Activated B cell treated with CpG ODN at 0.5 μM for 24 hours (primary cell): ENCODE measurements around the gene LOXL1. TPM values are rescaled to one million over a fixed set of nuclear protein-coding genes. Genes with fewer than 3 reads are reported as not detected.

Experiments used
- ATAC-seq: fragments of 200-7000 bp; cut with Tn5 transposase; one replicate; pipeline ENCODE4 v1.10.0; 2021; ENCODE audit warnings: low read depth, mild to moderate bottlenecking, moderate library complexity
- CTCF ChIA-PET: fragments of 350-600 bp; sonication (Branson Sonifier 250); formaldehyde crosslinking; loops from one replicate; lab custom pipeline; 2021; ENCODE audit warnings: antibody characterized with exemption; lab: Charles Lee
- POLR2A ChIA-PET: fragments of 350-600 bp; sonication (Branson Sonifier 250); formaldehyde crosslinking; loops from one replicate; lab custom pipeline; 2021; ENCODE audit warnings: antibody characterized with exemption; lab: Charles Lee
- DNase-seq: peaks from one replicate; pipeline ENCODE4 v3.0.0; 2022
- H3K27ac Mint-ChIP-seq: one replicate; pipeline ENCODE4 v1.8.0; 2020; ENCODE audit warnings: mixed read lengths
- H3K27me3 Mint-ChIP-seq: one replicate; pipeline ENCODE4 v1.8.0; 2021; ENCODE audit warnings: mixed read lengths
- H3K36me3 Mint-ChIP-seq: one replicate; pipeline ENCODE4 v1.8.0; 2021; ENCODE audit warnings: low read depth, mixed read lengths
- H3K4me1 Mint-ChIP-seq: one replicate; pipeline ENCODE4 v1.8.0; 2021; ENCODE audit warnings: mixed read lengths
- H3K4me3 Mint-ChIP-seq: one replicate; pipeline ENCODE4 v1.8.0; 2020; ENCODE audit warnings: mild to moderate bottlenecking, mixed read lengths
- H3K9me3 Mint-ChIP-seq: one replicate; pipeline ENCODE4 v1.8.0; 2020; ENCODE audit warnings: mixed read lengths
- CTCF ChIP-seq: fragments of 200-600 bp; IDR thresholded peaks from one replicate; pipeline ENCODE4 v1.8.0; 2022; ENCODE audit warnings: antibody characterized with exemption, mild to moderate bottlenecking
- intact Hi-C: fragments of 100-400 bp; cut with micrococcal nuclease; formaldehyde crosslinking; loops from one replicate; pipeline ENCODE4 v1.15.1; 2024
- total RNA-seq: library from RNA; stranded (reverse); gene quantifications from 2 replicates; pipeline ENCODE4 v1.2.3, GENCODE V29; 2022

LOXL1 gene
- total RNA-seq, 1 donor from 2014 or later = 1.1 TPM

GRCh38 chr15:73947651-73948050 is 21.4 kb downstream of the LOXL1 start:
- H3K27ac Mint-ChIP-seq = no peak overlapping the region
- no peak overlapping the region for H3K4me3 Mint-ChIP-seq
- ChIA-PET CTCF (no interaction called here), POLR2A (no interaction called here)
- no peaks in the 10 kb centered on the region for H3K36me3 Mint-ChIP-seq
- H3K9me3 Mint-ChIP-seq = no peaks in the 10 kb centered on the region
- intact Hi-C loops = no loop called here
- no peak for TF ChIP-seq CTCF
- H3K27me3 Mint-ChIP-seq = peaks cover 7% of the 10 kb centered on the region
- DNase-seq (no peak), ATAC-seq (no peak)
- peaks cover 13% of the 10 kb centered on the region for H3K4me1 Mint-ChIP-seq

- Mint-ChIP-seq H3K9me3 (no peaks in the 10 kb centered on the region), H3K4me1 (peaks cover 13% of the 10 kb centered on the region), H3K27ac (no peak overlapping the region), H3K4me3 (no peak overlapping the region), H3K27me3 (peaks cover 7% of the 10 kb centered on the region), H3K36me3 (no peaks in the 10 kb centered on the region)
- CTCF ChIA-PET = no interaction called here
- DNase-seq (no peak), ATAC-seq (no peak)
- intact Hi-C loops = no loop called here
- no peak for TF ChIP-seq CTCF
- POLR2A ChIA-PET = no interaction called here
Measured at GRCh38 chr15:73948396-73948795, 22.1 kb downstream of the LOXL1 start.

GRCh38 chr15:73948982-73949381 is 22.7 kb downstream of the LOXL1 start:
- Mint-ChIP-seq H3K9me3 (no peaks in the 10 kb centered on the region), H3K27me3 (peaks cover 7% of the 10 kb centered on the region), H3K36me3 (no peaks in the 10 kb centered on the region), H3K4me1 (peaks cover 13% of the 10 kb centered on the region), H3K4me3 (no peak overlapping the region), H3K27ac (no peak overlapping the region)
- intact Hi-C loops = no loop called here
- DNase-seq (no peak), ATAC-seq (no peak)
- ChIA-PET CTCF (interaction anchor here (2.7 kb wide), 1 partner anchor 23 kb away, joined by 10 read pairs; no protein-coding TSS in a partner anchor), POLR2A (no interaction called here)
- TF ChIP-seq CTCF = no peak

GRCh38 chr15:73949496-73949895 is 23.2 kb downstream of the LOXL1 start:
- H3K4me3 Mint-ChIP-seq = no peak overlapping the region
- H3K27me3 Mint-ChIP-seq = peaks cover 7% of the 10 kb centered on the region
- DNase-seq (no peak), ATAC-seq (no peak)
- peaks cover 13% of the 10 kb centered on the region for H3K4me1 Mint-ChIP-seq
- CTCF ChIA-PET = interaction anchor here (0.6 to 2.7 kb wide), 3 partner anchors 14 to 359 kb away, joined by 3 to 10 read pairs (median 3); no protein-coding TSS in a partner anchor
- no peak overlapping the region for H3K27ac Mint-ChIP-seq
- no peak for TF ChIP-seq CTCF
- POLR2A ChIA-PET = no interaction called here
- no peaks in the 10 kb centered on the region for H3K9me3 Mint-ChIP-seq
- intact Hi-C loops = no loop called here
- H3K36me3 Mint-ChIP-seq = no peaks in the 10 kb centered on the region

- Mint-ChIP-seq H3K4me1 (peaks cover 13% of the 10 kb centered on the region), H3K27me3 (peaks cover 2% of the 10 kb centered on the region), H3K4me3 (no peak overlapping the region), H3K27ac (no peak overlapping the region), H3K36me3 (no peaks in the 10 kb centered on the region), H3K9me3 (no peaks in the 10 kb centered on the region)
- intact Hi-C loops = no loop called here
- CTCF ChIA-PET = interaction anchor here (1.2 to 2.7 kb wide), 5 partner anchors 9 to 358 kb away, joined by 3 to 18 read pairs (median 3); no protein-coding TSS in a partner anchor
- POLR2A ChIA-PET = no interaction called here
- TF ChIP-seq CTCF = no peak
- DNase-seq (no peak), ATAC-seq (no peak)
Measured at GRCh38 chr15:73950479-73950830, 24.2 kb downstream of the LOXL1 start.
